Stimulated activated CD4-positive, alpha-beta T cell treated with anti-CD3 and anti-CD28 coated beads, TNF-alpha, amount 100 ng/mL, for 4 hours (primary cell): ENCODE data around the gene RAB9B.

ENCODE experiments used
- DNase-seq, 3 experiments: peaks; one replicate each; pipeline ENCODE4 v3.0.0-alpha.2; 2020; ENCODE audit warnings: low read depth in 3 of 3

RAB9B gene

GRCh38 chrX:103811858-103812257 lies 20.2 kb downstream of the RAB9B start:
- no peak for DNase-seq

DNA sequence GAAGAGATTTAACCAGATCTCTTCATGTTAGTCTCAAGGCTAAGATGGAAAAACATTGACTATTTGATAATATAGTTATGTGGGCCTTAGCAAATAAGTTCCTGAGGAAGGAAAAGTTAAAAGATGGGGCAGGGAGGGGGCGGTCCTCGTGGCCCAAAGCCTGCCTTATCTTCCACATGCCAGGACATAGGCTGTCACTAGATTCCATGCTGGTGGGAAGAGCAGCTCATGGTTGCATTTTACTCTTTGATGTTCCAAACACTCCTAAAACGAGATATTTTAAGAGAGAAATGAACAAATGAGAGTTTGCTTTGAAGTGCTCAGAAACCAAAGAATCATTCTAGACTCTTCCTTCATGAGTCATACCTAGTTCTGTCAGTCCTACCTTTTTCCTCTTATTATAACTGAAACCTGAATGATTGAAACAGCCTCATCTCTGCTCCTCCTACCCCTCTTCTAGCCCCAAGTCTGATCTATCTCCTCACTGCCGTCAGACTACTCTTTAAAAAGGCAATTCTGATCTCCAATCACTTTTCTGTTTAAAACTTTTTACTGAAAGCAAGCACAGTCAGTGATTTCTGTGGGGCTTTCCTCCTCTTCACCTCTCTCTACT lies 25.1 kb downstream of the RAB9B start:
- no peak for DNase-seq

GRCh38 chrX:103805860-103806259 lies 26.2 kb downstream of the RAB9B start:
- DNase-seq = no peak

GRCh38 chrX:103800318-103800717 lies 31.7 kb downstream of the RAB9B start:
- no peak for DNase-seq

DNA sequence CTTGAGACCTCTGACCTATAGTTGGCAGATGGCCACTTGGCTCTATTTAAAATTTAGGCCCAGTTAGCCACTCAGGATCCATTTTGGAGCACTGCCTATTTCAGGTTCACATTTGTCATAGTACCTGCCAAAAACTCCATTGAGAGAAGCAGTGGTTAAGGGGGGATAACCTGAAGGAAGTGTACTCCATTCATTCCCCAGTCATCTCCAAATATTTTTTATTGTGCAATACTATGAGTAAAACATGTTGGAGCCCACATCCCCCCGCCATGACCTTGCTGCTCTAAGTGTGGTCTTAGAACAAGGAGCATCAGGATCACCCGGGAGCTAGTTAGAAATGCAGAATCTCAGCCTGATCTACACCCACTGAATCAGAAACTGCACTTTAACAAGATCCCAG lies 34.4 kb downstream of the RAB9B start:
- DNase-seq = no peak

- DNase-seq = no peak
These were observed 37.9 kb downstream of the RAB9B start for GRCh38 chrX:103794119-103794518.

GRCh38 chrX:103793545-103793940 lies 38.5 kb downstream of the RAB9B start:
- no peak for DNase-seq

DNA sequence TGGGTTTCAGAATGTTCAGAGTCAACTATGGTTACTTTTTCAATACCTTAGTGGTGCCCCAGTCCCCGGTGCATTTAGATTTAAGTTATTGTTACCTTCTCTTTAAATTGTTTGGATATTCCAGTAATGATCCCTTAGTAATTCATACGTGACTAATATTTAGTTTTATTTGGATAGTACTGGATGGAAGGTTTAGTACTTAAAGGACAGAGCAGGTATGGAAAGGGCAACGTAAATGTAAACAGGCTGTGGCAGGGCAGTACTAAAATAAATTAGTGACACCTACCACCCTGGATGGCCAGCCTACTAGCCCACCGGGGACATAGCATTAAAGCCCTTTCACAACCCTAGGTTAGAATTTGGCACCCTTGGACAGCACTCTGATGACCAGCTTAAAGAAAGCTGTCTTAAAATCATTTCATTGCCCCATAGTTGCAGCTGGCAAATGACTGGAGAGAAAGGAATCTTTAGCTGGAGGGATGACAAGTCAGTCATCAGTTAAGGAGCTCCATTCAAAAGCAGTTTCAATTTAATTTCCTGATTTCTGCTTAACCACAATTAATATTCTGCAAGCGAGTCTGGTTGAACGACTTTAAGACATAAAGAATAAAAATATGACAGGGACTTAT lies 39.0 kb downstream of the RAB9B start:
- no peak for DNase-seq

GRCh38 chrX:103791826-103792485 lies 40.1 kb downstream of the RAB9B start:
- DNase-seq = no peak

- no peak for DNase-seq
These were observed 40.8 kb downstream of the RAB9B start for GRCh38 chrX:103791228-103791627.

DNA sequence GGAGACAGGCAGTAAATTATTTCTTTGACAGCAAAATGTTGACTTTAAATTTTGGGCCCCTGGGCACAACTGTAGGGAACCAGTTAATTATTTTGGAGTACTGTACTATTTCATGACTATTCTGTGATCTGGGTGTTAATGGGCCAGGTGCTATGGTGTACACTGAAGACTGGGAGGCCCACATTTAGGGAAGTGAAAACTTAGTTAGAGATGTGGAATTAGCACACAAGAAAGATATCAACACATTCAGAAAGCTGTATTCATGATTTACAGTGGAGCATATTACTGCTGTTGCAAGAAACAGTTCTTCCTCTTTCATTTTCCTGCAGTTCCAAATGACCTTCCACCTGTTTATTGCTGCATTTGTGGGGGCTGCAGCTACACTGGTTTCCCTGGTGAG lies 43.1 kb downstream of the RAB9B start:
- no peak for DNase-seq

DNA sequence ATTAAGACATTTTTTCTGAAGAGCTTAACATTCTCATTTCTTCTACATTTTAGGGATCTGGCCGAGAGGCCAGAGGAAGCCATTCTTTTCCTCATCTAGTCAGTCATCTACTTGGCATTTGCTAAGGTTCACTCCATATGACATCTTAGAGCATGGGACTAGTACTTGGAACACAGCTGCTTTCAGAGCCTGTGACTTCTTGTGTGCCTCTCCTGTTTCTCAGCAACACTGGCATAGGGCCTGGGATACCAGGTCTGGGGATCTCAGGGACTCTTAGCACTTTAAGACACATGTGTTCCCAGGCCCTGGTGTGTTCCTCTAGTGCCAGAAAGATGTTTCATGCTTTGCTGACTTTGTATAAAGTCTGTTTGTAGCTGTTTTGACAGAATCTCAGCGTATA lies 48.1 kb downstream of the RAB9B start:
- no peak for DNase-seq

- DNase-seq = no peak
These were observed 48.9 kb downstream of the RAB9B start for GRCh38 chrX:103783196-103783595.

GRCh38 chrX:103782640-103783039 lies 49.4 kb downstream of the RAB9B start:
- no peak for DNase-seq

DNA sequence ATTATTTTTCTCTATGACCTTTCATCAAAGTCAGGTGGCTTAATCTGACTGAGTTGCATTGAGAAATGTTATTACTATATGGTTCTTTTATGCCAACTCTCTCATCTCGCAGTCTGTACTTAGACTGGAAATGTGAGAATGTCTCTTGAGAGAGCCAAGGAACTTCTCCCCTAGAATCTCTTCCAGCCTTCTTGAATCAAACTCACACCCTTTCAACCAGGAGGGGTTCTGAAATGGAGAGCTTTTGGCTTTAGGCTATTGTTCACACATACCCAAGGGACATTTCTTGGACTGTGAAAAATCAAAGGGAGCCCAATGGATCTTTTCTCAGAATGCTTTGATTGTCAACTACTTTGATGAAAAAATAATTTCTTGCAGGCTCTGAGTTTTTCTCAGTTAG lies 50.4 kb downstream of the RAB9B start:
- DNase-seq = no peak

- DNase-seq = no peak
These were observed 51.0 kb downstream of the RAB9B start for GRCh38 chrX:103781062-103781402.

DNA sequence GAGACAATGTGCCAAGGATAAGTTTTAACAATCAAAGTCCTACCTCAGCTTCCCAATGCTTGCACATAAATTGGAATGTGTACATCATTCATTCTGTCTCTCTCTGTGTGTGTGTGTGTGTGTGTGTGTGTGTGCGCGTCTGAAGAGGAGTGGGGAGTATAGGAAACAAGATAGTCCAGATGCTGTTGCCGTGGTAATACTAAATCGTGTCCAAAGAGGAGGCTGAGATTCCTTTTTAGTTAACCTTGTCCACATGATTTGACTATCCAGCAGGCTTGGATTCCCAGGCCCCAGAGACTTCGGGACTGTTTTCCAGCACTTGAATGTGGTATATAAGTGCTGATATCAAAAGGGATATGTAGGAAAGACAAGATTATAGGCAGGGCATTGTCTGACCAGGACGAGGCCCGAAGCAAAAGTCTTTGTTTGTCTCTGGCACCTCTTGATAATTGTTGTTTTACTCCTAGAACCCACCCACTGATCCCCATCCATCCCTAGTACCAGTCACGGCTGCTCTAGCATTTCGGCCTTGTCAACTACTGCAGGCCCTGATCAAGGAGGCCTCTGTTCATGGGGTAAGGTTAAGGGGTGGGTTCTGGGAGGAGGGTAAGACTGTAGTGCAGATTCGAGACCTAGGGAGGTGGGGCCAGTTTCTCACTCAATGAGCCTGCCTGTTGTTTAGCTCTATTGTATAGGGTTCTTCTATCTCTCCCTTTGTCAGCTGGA lies 51.6 kb downstream of the RAB9B start:
- no peak for DNase-seq

- no peak for DNase-seq
These were observed 52.8 kb downstream of the RAB9B start for GRCh38 chrX:103779141-103779789.

GRCh38 chrX:103776546-103776945 lies 55.5 kb downstream of the RAB9B start, which contains the start of gene PLP1:
Gene PLP1 (plus strand): TSS chrX:103776840. CDS start chrX:103776996, 156 bp downstream.
- DNase-seq = no peak

DNA sequence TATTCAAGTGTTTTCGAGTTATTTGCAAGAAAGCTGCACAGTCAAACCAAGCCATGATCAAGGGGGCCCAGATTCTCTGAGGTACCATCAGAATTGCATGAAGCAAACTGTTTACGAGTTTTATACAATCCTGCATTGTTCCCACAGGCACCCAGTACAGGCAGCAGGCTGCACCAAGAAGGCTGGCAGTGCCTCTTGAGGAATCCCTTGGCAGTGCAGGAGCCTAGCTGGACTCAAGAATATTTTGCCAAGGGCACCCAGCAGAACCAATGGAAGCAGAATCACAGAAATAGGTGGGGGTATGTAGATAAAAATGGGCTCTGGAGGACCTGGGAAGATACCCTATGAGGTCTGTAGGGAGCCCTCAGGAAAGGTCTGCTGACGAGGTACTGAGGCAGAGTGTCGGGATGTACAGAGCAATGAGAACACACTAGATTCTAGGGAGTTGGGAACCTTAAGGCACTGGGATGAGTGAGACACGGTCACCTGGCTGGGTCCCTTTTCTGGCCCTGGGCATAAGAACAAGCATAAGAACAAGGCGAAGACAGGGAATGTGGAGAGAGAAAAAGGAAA lies 57.9 kb downstream of the RAB9B start:
- no peak for DNase-seq

DNA sequence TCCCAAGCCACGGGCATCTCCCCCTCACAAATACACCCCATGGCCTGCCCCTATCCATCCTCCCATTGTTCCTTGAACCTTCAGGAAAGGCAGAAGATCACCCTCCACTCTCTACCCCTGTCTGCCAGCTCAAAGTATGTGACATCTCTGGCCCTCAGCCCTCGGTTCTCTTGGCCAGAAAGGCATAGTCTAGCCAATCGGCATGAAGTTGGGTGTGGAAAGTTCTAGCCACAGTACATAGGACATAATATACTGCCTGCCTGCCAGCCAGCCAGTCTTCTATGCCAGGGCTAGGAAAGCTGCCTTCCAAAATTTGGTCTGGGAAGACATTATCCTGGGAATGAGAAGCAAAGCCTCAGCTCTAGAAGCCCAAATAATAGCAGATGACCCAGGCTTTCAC lies 58.6 kb downstream of the RAB9B start:
- no peak for DNase-seq
